GM18508 (cell line): ENCODE data around the gene TMEM218.
"Not testable (repeated sequence)": the region's sequence is repeated elsewhere in the genome, so short reads cannot be mapped to it uniquely, and the experiment has no call there.

Experiments
- ATAC-seq: cut with Tn5 transposase; IDR thresholded peaks from one replicate; pipeline ENCODE4 v1.9.1; 2021; ENCODE audit warnings: moderate number of reproducible peaks; ENCODE audit not compliant: insufficient read depth, unreplicated experiment

Gene TMEM218

GRCh38 chr11:125091247-125091876 is 20.1 kb downstream of the TMEM218 start:
- no peak for ATAC-seq

- no peak for ATAC-seq
Measured at GRCh38 chr11:125090816-125091215, 20.6 kb downstream of the TMEM218 start.

- not testable (repeated sequence) for ATAC-seq
Measured at GRCh38 chr11:125090151-125090550, 21.3 kb downstream of the TMEM218 start.

- ATAC-seq: not testable (repeated sequence)
Measured at GRCh38 chr11:125089481-125089880, 21.9 kb downstream of the TMEM218 start.

GRCh38 chr11:125088576-125089455 is 22.6 kb downstream of the TMEM218 start:
- no peak for ATAC-seq

GRCh38 chr11:125088123-125088522 is 23.3 kb downstream of the TMEM218 start:
- ATAC-seq: no peak

- no peak for ATAC-seq
Measured at GRCh38 chr11:125086633-125087296, 24.7 kb downstream of the TMEM218 start.

- ATAC-seq: no peak
Measured at GRCh38 chr11:125085301-125086081, 25.9 kb downstream of the TMEM218 start.

GRCh38 chr11:125084761-125085231 is 26.6 kb downstream of the TMEM218 start:
- ATAC-seq: no peak

GRCh38 chr11:125084057-125084416 is 27.4 kb downstream of the TMEM218 start:
- no peak for ATAC-seq

GRCh38 chr11:125083312-125084056 is 27.9 kb downstream of the TMEM218 start:
- ATAC-seq: no peak

GRCh38 chr11:125082611-125083311 is 28.7 kb downstream of the TMEM218 start:
- ATAC-seq: no peak

- no peak for ATAC-seq
Measured at GRCh38 chr11:125082040-125082439, 29.4 kb downstream of the TMEM218 start.

- no peak for ATAC-seq
Measured at GRCh38 chr11:125081098-125081798, 30.2 kb downstream of the TMEM218 start.

GRCh38 chr11:125080531-125080911 is 30.9 kb downstream of the TMEM218 start:
- ATAC-seq: no peak

GRCh38 chr11:125079878-125080530 is 31.4 kb downstream of the TMEM218 start:
- ATAC-seq: no peak

- no peak for ATAC-seq
Measured at GRCh38 chr11:125079151-125079877, 32.1 kb downstream of the TMEM218 start.
